Liver (tissue), 9 donors: Measurements from ENCODE around the gene CCNL1. TPM values are rescaled to one million over a fixed set of nuclear protein-coding genes. Genes with fewer than 3 reads are reported as not detected.

Experiments
- DNase-seq: peaks from one replicate; pipeline ENCODE4 v3.0.0-alpha.2; 2017; ENCODE audit warnings: low spot score
- H3K27ac ChIP-seq, 2 donors: one replicate each; pipeline ENCODE4 v1.7.0; 2013; ENCODE audit warnings: inconsistent platforms in 2 of 2, low read length in 2 of 2, control low read depth in 1 of 2, low read depth in 1 of 2, mild to moderate bottlenecking in 1 of 2
- H3K27me3 ChIP-seq, 4 donors: one replicate each; pipeline versions ENCODE4 v1.6.1 to v1.7.0; 2013; ENCODE audit warnings: low read length in 3 of 4, inconsistent platforms in 1 of 4, mild to moderate bottlenecking in 1 of 4, moderate library complexity in 1 of 4; ENCODE audit not compliant: control insufficient read depth in 4 of 4, insufficient read depth in 4 of 4
- H3K36me3 ChIP-seq, 4 donors: one replicate each; pipeline versions ENCODE4 v1.6.1 to v1.7.0; 2013; ENCODE audit warnings: low read length in 3 of 4, mild to moderate bottlenecking in 3 of 4, low read depth in 1 of 4, moderate library complexity in 1 of 4; ENCODE audit not compliant: control insufficient read depth in 4 of 4, insufficient read depth in 3 of 4
- H3K4me1 ChIP-seq, 4 donors: one replicate each; pipeline versions ENCODE4 v1.6.1 to v1.7.0; 2013; ENCODE audit warnings: low read length in 3 of 4, mild to moderate bottlenecking in 3 of 4, moderate library complexity in 1 of 4; ENCODE audit not compliant: control insufficient read depth in 4 of 4, insufficient read depth in 4 of 4
- H3K4me3 ChIP-seq, 3 donors: one replicate each; pipeline versions ENCODE4 v1.6.1 to v1.7.0; 2013; ENCODE audit warnings: low read length in 3 of 3, control low read depth in 1 of 3, low read depth in 1 of 3, mild to moderate bottlenecking in 1 of 3
- H3K9ac ChIP-seq, 2 donors: one replicate each; pipeline ENCODE4 v1.7.0; 2013; ENCODE audit warnings: low read length in 2 of 2, mild to moderate bottlenecking in 2 of 2, moderate library complexity in 2 of 2, control low read depth in 1 of 2, low read depth in 1 of 2
- H3K9me3 ChIP-seq, 4 donors: one replicate each; pipeline versions ENCODE4 v1.6.1 to v1.7.0; 2013; ENCODE audit warnings: low read length in 3 of 4; ENCODE audit not compliant: control insufficient read depth in 4 of 4
- EGR1 ChIP-seq, 2 donors: IDR thresholded peaks; 2 replicates each; pipeline ENCODE4 v1.6.1; 2016 to 2018; ENCODE audit warnings: antibody characterized with exemption in 2 of 2, low read depth in 2 of 2
- FOXA1 ChIP-seq: IDR thresholded peaks from 2 replicates; pipeline ENCODE4 v1.6.1; 2016; ENCODE audit warnings: antibody characterized with exemption
- FOXA2 ChIP-seq: IDR thresholded peaks from 2 replicates; pipeline ENCODE4 v1.6.1; 2016; ENCODE audit warnings: antibody characterized with exemption
- HNF4A ChIP-seq, 2 donors: conservative IDR thresholded peaks; 2 replicates each; pipeline ENCODE4 v1.6.1; 2016; ENCODE audit warnings: antibody characterized with exemption in 2 of 2, mild to moderate bottlenecking in 2 of 2
- HNF4G ChIP-seq: IDR thresholded peaks from 2 replicates; pipeline ENCODE4 v1.6.1; 2016; ENCODE audit warnings: antibody characterized with exemption
- JUND ChIP-seq, 2 donors: IDR thresholded peaks; 2 replicates each; pipeline ENCODE4 v1.6.1; 2016; ENCODE audit warnings: antibody characterized with exemption in 2 of 2
- NR2F2 ChIP-seq: IDR thresholded peaks from 2 replicates; pipeline ENCODE4 v1.6.1; 2016; ENCODE audit warnings: antibody characterized with exemption
- RAD21 ChIP-seq, 2 donors: IDR thresholded peaks; 2 replicates each; pipeline ENCODE4 v1.6.1; 2016; ENCODE audit warnings: antibody characterized with exemption in 2 of 2, mild to moderate bottlenecking in 2 of 2
- RXRA ChIP-seq, 2 donors: IDR thresholded peaks; 2 replicates each; pipeline ENCODE4 v1.6.1; 2017 to 2018; ENCODE audit warnings: antibody characterized with exemption in 2 of 2, mild to moderate bottlenecking in 1 of 2
- SP1 ChIP-seq: IDR thresholded peaks from 2 replicates; pipeline ENCODE4 v1.6.1; 2018; ENCODE audit warnings: antibody characterized with exemption, mild to moderate bottlenecking
- YY1 ChIP-seq: IDR thresholded peaks from 2 replicates; pipeline ENCODE4 v1.6.1; 2016; ENCODE audit warnings: antibody characterized with exemption, mild to moderate bottlenecking
- WGBS: extraction: QIAGEN DNeasy Blood & Tissue Kit; methylation state at CpG from one replicate; pipeline ENCODE4 v1.1.7; 2013; 5-methylcytosine and 5-hydroxymethylcytosine counted together
- polyA plus RNA-seq, 2 donors: library from polyadenylated mRNA; stranded (reverse) in 1 of 2; unstranded in 1 of 2; fragments of 200-250 nt in 1 of 2; fragments of >200 nt in 1 of 2; fragmentation: Nextera tagmentation in 1 of 2; extraction: Ambion mirVana in 1 of 2; gene quantifications; one replicate each; pipeline versions ENCODE4 v1.2.1 to v1.2.3, GENCODE V29; 2013 to 2015
- total RNA-seq, 2 donors: library from RNA; depleted of rRNA; stranded (reverse); fragments of >200 nt; gene quantifications; one replicate each; pipeline ENCODE4 v1.2.3, GENCODE V29; 2014
- TF ChIP-seq, protein P1 (sequence below): fragments of 150-350 bp; IDR thresholded peaks from 2 replicates; pipeline ENCODE4 v1.5.1; 2017; ENCODE audit warnings: improper control_type of control experiment, low read depth, low read length; ENCODE audit not compliant: missing input control
- TF ChIP-seq, protein P2 (sequence below): IDR thresholded peaks from 2 replicates; pipeline ENCODE4 v1.6.1; 2016; ENCODE audit warnings: antibody characterized with exemption
- TF ChIP-seq, protein P3 (sequence below): IDR thresholded peaks from 2 replicates; pipeline ENCODE4 v1.6.1; 2016; ENCODE audit warnings: antibody characterized with exemption
- TF ChIP-seq, protein P4 (sequence below): IDR thresholded peaks from 2 replicates; pipeline ENCODE4 v1.6.1; 2016; ENCODE audit warnings: antibody characterized with exemption, mild to moderate bottlenecking
- TF ChIP-seq, protein P5 (sequence below): IDR thresholded peaks from 2 replicates; pipeline ENCODE4 v1.6.1; 2016; ENCODE audit warnings: antibody characterized with exemption
- donor health status: healthy.
- donor health status: healthy.
- donor health status: healthy.
- donor health status: healthy.
- donor health status: healthy.

Gene CCNL1
- total and polyA plus RNA-seq, 4 donors = 22.7 to 163 (median 95.0) TPM

DNA sequence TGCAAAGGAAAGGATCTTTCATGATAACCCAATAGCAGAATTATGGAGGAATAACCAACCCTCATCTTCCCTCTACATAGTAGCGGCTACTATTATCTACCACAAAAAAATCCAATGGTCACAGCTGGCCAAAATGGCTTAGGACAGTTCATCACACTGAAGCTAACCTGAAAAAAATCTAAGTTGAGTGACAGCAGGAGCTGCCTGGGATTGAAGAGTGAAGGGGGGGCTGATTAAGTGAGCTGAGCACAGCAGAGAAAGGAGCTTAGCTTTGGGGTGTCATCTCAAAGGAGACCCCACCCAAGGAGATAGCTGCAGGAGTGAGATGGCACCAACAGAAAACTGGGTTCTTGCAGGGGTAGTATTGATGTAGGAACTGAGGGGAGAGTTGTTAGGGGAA is 33.6 kb downstream of the CCNL1 start:
- H3K27me3 ChIP-seq = no peaks in the 10 kb centered on the region
- WGBS = 95% methylated on average over 1 of the region's 1 CpG
- H3K9me3 ChIP-seq = no peaks in the 10 kb centered on the region
- no peak overlapping the region for H3K4me3 ChIP-seq
- DNase-seq = no peak
- TF ChIP-seq HNF4A (conservative IDR thresholded peaks at IDR 0.05) (no peak), NR2F2 (no peak), YY1 (no peak), RXRA (IDR thresholded peaks at IDR 0.05) (no peak), FOXA2 (no peak), JUND (IDR thresholded peaks at IDR 0.05) (no peak), SP1 (no peak), HNF4G (no peak)
- TF ChIP-seq, protein P1, sequence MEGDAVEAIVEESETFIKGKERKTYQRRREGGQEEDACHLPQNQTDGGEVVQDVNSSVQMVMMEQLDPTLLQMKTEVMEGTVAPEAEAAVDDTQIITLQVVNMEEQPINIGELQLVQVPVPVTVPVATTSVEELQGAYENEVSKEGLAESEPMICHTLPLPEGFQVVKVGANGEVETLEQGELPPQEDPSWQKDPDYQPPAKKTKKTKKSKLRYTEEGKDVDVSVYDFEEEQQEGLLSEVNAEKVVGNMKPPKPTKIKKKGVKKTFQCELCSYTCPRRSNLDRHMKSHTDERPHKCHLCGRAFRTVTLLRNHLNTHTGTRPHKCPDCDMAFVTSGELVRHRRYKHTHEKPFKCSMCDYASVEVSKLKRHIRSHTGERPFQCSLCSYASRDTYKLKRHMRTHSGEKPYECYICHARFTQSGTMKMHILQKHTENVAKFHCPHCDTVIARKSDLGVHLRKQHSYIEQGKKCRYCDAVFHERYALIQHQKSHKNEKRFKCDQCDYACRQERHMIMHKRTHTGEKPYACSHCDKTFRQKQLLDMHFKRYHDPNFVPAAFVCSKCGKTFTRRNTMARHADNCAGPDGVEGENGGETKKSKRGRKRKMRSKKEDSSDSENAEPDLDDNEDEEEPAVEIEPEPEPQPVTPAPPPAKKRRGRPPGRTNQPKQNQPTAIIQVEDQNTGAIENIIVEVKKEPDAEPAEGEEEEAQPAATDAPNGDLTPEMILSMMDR = no peak
- TF ChIP-seq, protein P2, sequence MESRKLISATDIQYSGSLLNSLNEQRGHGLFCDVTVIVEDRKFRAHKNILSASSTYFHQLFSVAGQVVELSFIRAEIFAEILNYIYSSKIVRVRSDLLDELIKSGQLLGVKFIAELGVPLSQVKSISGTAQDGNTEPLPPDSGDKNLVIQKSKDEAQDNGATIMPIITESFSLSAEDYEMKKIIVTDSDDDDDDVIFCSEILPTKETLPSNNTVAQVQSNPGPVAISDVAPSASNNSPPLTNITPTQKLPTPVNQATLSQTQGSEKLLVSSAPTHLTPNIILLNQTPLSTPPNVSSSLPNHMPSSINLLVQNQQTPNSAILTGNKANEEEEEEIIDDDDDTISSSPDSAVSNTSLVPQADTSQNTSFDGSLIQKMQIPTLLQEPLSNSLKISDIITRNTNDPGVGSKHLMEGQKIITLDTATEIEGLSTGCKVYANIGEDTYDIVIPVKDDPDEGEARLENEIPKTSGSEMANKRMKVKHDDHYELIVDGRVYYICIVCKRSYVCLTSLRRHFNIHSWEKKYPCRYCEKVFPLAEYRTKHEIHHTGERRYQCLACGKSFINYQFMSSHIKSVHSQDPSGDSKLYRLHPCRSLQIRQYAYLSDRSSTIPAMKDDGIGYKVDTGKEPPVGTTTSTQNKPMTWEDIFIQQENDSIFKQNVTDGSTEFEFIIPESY = no peak
- no peak overlapping the region for H3K27ac ChIP-seq
- no peaks in the 10 kb centered on the region for H3K36me3 ChIP-seq
- no peak overlapping the region for H3K9ac ChIP-seq
- H3K4me1 ChIP-seq = peaks cover 13 to 40% (median 31%) of the 10 kb centered on the region in 4 donors

DNA sequence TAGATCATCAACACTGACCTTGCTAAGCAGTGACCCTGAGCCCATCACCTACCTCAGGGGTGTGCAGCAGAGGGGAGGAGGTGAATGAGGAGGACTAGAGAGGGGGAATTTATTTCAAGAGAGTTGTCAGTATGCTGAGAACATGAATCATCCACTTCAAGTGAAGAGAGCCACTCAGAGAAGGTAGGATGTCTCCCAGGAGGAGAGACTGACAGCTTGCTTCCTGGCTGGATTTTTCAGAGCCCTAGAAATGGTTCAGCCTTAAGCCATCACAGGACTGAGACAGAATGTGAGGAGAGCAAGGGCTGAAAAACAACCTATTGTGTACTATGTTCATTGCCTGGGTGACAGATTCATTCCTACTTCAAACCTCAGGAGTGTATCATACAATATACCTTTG is 34.8 kb downstream of the CCNL1 start:
- H3K4me1 ChIP-seq = peaks cover 7 to 46% (median 35%) of the 10 kb centered on the region in 4 donors
- no peaks in the 10 kb centered on the region for H3K27me3 ChIP-seq
- no peak overlapping the region for H3K4me3 ChIP-seq
- no peak overlapping the region for H3K9ac ChIP-seq
- no peaks in the 10 kb centered on the region for H3K36me3 ChIP-seq
- H3K9me3 ChIP-seq = no peaks in the 10 kb centered on the region
- DNase-seq = no peak
- H3K27ac ChIP-seq = no peak overlapping the region
- no peak for TF ChIP-seq EGR1 (IDR thresholded peaks at IDR 0.05; ENCODE audit: low read depth in 2 of 2)
- no peak for TF ChIP-seq FOXA2
- TF ChIP-seq, protein P3, sequence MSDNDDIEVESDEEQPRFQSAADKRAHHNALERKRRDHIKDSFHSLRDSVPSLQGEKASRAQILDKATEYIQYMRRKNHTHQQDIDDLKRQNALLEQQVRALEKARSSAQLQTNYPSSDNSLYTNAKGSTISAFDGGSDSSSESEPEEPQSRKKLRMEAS = no peak
- no peak for TF ChIP-seq RAD21 (IDR thresholded peaks at IDR 0.05)
- no peak for TF ChIP-seq HNF4A (conservative IDR thresholded peaks at IDR 0.05)
- TF ChIP-seq, protein P4, sequence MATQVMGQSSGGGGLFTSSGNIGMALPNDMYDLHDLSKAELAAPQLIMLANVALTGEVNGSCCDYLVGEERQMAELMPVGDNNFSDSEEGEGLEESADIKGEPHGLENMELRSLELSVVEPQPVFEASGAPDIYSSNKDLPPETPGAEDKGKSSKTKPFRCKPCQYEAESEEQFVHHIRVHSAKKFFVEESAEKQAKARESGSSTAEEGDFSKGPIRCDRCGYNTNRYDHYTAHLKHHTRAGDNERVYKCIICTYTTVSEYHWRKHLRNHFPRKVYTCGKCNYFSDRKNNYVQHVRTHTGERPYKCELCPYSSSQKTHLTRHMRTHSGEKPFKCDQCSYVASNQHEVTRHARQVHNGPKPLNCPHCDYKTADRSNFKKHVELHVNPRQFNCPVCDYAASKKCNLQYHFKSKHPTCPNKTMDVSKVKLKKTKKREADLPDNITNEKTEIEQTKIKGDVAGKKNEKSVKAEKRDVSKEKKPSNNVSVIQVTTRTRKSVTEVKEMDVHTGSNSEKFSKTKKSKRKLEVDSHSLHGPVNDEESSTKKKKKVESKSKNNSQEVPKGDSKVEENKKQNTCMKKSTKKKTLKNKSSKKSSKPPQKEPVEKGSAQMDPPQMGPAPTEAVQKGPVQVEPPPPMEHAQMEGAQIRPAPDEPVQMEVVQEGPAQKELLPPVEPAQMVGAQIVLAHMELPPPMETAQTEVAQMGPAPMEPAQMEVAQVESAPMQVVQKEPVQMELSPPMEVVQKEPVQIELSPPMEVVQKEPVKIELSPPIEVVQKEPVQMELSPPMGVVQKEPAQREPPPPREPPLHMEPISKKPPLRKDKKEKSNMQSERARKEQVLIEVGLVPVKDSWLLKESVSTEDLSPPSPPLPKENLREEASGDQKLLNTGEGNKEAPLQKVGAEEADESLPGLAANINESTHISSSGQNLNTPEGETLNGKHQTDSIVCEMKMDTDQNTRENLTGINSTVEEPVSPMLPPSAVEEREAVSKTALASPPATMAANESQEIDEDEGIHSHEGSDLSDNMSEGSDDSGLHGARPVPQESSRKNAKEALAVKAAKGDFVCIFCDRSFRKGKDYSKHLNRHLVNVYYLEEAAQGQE = no peak
- TF ChIP-seq NR2F2 = no peak
- TF ChIP-seq, protein P1 = no peak
- TF ChIP-seq, protein P5, sequence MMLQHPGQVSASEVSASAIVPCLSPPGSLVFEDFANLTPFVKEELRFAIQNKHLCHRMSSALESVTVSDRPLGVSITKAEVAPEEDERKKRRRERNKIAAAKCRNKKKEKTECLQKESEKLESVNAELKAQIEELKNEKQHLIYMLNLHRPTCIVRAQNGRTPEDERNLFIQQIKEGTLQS = no peak
- TF ChIP-seq, protein P2 = no peak
- TF ChIP-seq FOXA1 = no peak
- TF ChIP-seq SP1 = no peak
